MG63 (cell line): ENCODE measurements around the gene HNRNPC. TPM values are rescaled to one million over a fixed set of nuclear protein-coding genes. Genes with fewer than 3 reads are reported as not detected.
"Not testable (repeated sequence)": the region's sequence is repeated elsewhere in the genome, so short reads cannot be mapped to it uniquely, and the experiment has no call there.

ENCODE experiments used
- DNase-seq: peaks from one replicate; pipeline ENCODE4 v3.0.0-alpha.2; 2020
- H3K27me3 ChIP-seq: fragments of 250-450 bp; sonication (Bioruptor Pico); 2 replicates; pipeline ENCODE4 v1.5.1; 2020; ENCODE audit warnings: mild to moderate bottlenecking, moderate library complexity
- H3K36me3 ChIP-seq: fragments of 250-450 bp; sonication (Bioruptor Pico); 2 replicates; pipeline ENCODE4 v1.5.1; 2020; ENCODE audit warnings: mild to moderate bottlenecking, moderate library complexity
- H3K4me3 ChIP-seq: fragments of 250-450 bp; sonication (Bioruptor Pico); 2 replicates; pipeline ENCODE4 v1.5.1; 2020; ENCODE audit warnings: mild to moderate bottlenecking, moderate library complexity
- H3K9me3 ChIP-seq: fragments of 250-450 bp; sonication (Bioruptor Pico); 2 replicates; pipeline ENCODE4 v1.5.1; 2020; ENCODE audit warnings: mild to moderate bottlenecking, moderate library complexity
- total RNA-seq: library from RNA; depleted of rRNA; stranded (reverse); fragments of >200 nt; shearing (Covaris generic); gene quantifications from 2 replicates; pipeline ENCODE4 v1.2.3, GENCODE V29; 2014; ENCODE audit warnings: low replicate concordance

Gene HNRNPC
- total RNA-seq, 1 experiment from 2014 or later, result 994 TPM

DNA sequence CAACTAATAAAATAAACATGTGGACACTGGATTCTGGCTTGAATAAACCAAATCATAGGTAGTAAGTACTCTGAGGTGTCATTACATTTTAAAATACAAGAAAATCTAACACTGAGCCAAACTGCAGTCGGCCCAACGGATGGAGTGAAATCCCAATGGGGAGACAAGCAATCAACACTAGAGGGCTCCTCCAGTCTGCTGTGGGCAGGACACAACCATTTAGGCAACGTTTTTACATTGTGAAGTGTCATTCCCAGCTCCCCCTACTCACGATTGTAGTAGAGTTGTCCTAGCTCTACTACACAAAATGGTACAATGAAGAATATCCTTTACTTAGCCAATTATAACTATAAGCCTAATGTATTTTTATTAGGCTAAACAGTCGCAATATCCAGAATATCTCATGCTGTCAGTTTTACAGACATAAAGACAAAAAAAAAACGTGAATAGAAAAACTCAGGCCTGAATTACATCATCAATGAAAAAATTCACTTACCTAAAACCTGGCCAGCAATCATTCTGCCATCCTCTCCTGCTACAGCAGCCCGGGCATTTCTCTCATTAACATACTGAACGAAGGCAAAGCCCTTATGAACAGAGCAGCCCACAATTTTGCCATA is 35.7 kb downstream of the HNRNPC start:
- Histone ChIP-seq H3K27me3 (no peaks in the 10 kb centered on the region), H3K4me3 (no peak overlapping the region), H3K36me3 (peaks cover 91% of the 10 kb centered on the region), H3K9me3 (no peaks in the 10 kb centered on the region)
- no peak for DNase-seq

- Histone ChIP-seq H3K9me3 (no peaks in the 10 kb centered on the region), H3K4me3 (no peak overlapping the region), H3K27me3 (no peaks in the 10 kb centered on the region), H3K36me3 (peaks cover 83% of the 10 kb centered on the region)
- DNase-seq, result no peak
Observed at GRCh38 chr14:21231020-21231652, 38.1 kb downstream of the HNRNPC start.

GRCh38 chr14:21229821-21230220 is 39.4 kb downstream of the HNRNPC start:
- no peak for DNase-seq
- Histone ChIP-seq H3K4me3 (no peak overlapping the region), H3K27me3 (no peaks in the 10 kb centered on the region), H3K36me3 (peaks cover 77% of the 10 kb centered on the region), H3K9me3 (no peaks in the 10 kb centered on the region)

DNA sequence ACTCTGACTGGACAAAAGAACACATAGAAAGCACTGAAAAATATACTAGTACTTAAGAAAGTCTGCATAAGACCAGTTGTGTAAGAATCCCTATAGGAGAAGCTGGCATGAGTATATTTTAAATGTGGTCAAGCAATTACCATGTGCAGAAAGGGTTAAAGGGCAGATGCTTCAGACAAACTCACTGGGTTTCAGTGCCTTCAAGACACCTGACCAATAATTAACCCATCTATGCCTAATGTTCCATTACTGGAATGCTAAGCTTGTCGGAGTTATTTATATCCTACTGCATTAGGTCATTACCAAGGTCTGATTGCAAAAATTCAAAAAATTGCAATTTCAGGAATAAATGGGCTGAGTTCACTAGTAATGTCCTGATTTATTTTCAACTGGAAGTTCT is 41.3 kb downstream of the HNRNPC start:
- no peak for DNase-seq
- Histone ChIP-seq H3K4me3 (no peak overlapping the region), H3K9me3 (no peaks in the 10 kb centered on the region), H3K27me3 (no peaks in the 10 kb centered on the region), H3K36me3 (peaks cover 78% of the 10 kb centered on the region)

DNA sequence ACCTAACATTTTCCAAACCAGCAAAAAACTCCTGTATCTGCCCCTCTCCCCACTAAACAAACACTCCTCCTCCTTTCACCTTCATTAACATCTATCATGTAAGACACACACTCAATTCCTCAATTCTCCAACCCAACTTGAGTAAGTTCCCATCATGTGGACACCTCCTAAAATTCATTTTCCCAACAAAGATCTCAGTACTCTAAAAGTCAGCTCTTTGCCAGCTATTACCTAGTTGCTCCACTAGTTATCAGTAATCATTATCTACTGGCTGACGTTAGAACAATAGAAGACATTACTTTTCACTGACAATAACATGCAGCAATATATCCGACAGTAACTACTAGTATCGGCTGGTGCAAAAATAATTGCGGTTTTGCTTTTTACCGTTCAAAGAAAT is 42.1 kb downstream of the HNRNPC start:
- no peak for DNase-seq
- Histone ChIP-seq H3K27me3 (no peaks in the 10 kb centered on the region), H3K9me3 (no peaks in the 10 kb centered on the region), H3K4me3 (no peak overlapping the region), H3K36me3 (peaks cover 79% of the 10 kb centered on the region)

- H3K4me3 ChIP-seq, result no peak overlapping the region
- H3K27me3 ChIP-seq, result no peaks in the 10 kb centered on the region
- no peaks in the 10 kb centered on the region for H3K9me3 ChIP-seq
- peaks cover 75% of the 10 kb centered on the region for H3K36me3 ChIP-seq
- no peak for DNase-seq
Observed at GRCh38 chr14:21226467-21226866, 42.8 kb downstream of the HNRNPC start.

DNA sequence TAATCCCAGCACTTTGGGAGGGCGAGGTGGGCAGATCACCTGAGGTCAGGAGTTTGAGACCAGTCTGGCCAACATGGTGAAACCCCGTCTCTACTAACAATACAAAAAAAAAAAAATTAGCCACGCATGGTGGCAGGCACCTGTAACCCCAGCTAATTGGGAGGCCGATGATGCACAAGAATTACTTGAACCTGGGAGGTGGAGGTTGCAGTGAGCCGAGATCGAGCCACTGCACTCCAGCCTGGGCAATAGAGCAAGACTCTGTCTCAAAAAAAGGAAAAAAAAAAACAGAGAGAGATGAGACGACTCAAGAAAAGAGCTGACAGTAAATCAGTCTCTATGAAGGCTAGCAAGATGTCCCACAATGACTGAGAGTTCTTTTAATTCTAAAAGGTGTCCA is 44.1 kb downstream of the HNRNPC start:
- not testable (repeated sequence) for DNase-seq, H3K4me3 ChIP-seq, H3K27me3 ChIP-seq, H3K9me3 ChIP-seq
- peaks cover 77% of the 10 kb centered on the region for H3K36me3 ChIP-seq

DNA sequence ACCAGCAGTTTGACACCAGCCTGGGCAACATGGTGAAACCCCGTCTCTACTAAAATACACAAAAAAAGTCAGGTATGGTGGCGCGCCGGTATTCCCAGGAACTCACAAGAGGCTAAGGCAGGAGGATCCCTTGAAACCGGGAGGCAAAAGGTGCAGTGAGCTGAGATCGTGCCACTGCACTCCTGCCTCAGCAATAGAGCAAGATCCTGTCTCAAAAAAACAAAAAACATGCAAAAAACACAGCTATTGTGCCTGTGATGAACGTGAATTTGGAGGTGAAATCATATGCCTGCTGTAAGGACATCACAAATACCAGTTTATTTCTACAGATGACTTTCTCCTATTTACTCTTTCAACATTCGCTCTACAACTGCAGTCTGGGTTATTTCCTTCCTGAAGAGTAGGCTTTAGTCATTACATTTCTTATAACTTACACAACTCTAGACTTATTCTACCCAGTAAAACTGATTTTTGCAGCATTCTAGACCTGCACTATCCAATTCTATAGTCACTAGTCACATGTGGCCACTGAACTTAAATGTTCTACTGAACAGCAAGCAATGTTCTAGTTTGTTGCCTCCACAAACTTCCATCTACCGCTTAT is 48.3 kb downstream of the HNRNPC start:
- Histone ChIP-seq H3K27me3 (no peaks in the 10 kb centered on the region), H3K9me3 (no peaks in the 10 kb centered on the region), H3K4me3 (no peak overlapping the region), H3K36me3 (peaks cover 78% of the 10 kb centered on the region)
- DNase-seq, result no peak

GRCh38 chr14:21219561-21220111 is 49.6 kb downstream of the HNRNPC start:
- DNase-seq, result no peak
- H3K36me3 ChIP-seq, result peaks cover 78% of the 10 kb centered on the region
- no peaks in the 10 kb centered on the region for H3K27me3 ChIP-seq
- no peaks in the 10 kb centered on the region for H3K9me3 ChIP-seq
- H3K4me3 ChIP-seq, result no peak overlapping the region

DNA sequence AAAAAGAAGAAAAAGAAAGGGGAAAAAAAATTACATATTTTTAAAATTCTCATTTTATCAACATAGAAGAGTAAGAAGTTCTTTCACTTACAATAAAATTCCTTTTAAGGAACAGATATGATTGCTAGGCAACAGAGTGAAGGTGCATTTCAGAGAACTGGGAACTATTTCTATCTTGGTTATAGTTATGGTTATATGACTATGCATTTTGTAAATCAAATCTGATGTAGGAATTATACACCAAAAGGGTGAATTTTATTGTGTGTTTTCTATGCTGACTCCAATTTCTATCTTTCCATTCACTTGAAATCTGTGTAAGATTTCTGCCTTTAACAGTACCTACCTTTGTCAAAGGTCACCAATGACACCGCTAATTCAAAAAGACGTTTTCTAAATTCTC is 50.1 kb downstream of the HNRNPC start:
- Histone ChIP-seq H3K36me3 (peaks cover 78% of the 10 kb centered on the region), H3K27me3 (no peaks in the 10 kb centered on the region), H3K9me3 (no peaks in the 10 kb centered on the region), H3K4me3 (no peak overlapping the region)
- DNase-seq, result no peak

GRCh38 chr14:21215879-21216251 is 53.4 kb downstream of the HNRNPC start:
- Histone ChIP-seq H3K4me3 (no peak overlapping the region), H3K9me3 (no peaks in the 10 kb centered on the region), H3K36me3 (peaks cover 76% of the 10 kb centered on the region), H3K27me3 (no peaks in the 10 kb centered on the region)
- DNase-seq, result no peak

GRCh38 chr14:21215130-21215878 is 53.9 kb downstream of the HNRNPC start:
- Histone ChIP-seq H3K4me3 (no peak overlapping the region), H3K9me3 (no peaks in the 10 kb centered on the region), H3K36me3 (peaks cover 71% of the 10 kb centered on the region), H3K27me3 (no peaks in the 10 kb centered on the region)
- DNase-seq, result no peak

DNA sequence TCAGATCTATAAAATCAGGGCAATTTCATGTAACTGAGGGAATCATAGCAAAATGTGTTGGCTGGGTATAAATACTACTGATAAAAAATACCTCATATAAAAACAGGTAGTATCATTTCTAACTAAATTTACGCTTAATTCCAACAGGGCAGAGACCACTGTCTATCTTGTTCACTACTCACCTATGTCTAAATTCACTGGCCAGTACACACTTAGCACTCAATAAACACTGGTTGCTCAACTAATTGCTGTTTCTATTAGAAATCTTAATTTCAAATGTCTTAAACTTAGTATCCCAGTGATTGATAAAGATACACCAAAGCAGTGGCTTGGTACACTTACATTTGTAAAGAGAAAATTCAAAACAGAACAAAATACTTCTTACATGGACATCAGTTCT is 55.6 kb downstream of the HNRNPC start:
- Histone ChIP-seq H3K4me3 (no peak overlapping the region), H3K9me3 (no peaks in the 10 kb centered on the region), H3K27me3 (no peaks in the 10 kb centered on the region), H3K36me3 (peaks cover 76% of the 10 kb centered on the region)
- no peak for DNase-seq

- H3K27me3 ChIP-seq, DNase-seq, H3K4me3 ChIP-seq, H3K9me3 ChIP-seq: not testable (repeated sequence)
- peaks cover 82% of the 10 kb centered on the region for H3K36me3 ChIP-seq
Observed at GRCh38 chr14:21212824-21213223, 56.4 kb downstream of the HNRNPC start.

DNA sequence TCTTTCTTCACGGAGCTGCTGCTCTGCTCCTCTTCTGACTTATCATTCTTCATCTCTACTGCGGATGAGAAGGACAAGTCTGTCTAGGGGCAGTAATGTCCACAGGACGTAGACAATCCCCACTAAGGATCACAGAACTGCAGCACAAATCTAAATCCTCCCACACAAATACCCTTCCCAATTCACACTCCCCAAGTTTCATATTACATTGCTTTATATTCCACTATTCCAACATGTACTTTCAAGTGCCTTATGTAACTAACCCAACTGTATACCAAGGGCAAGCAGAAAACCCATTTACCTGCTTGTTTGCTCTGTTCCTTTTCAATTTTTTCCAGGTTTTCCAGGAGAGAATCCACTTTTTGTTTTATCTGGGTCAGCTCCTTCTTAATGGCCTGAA is 57.7 kb downstream of the HNRNPC start:
- Histone ChIP-seq H3K27me3 (no peaks in the 10 kb centered on the region), H3K36me3 (peaks cover 84% of the 10 kb centered on the region), H3K9me3 (no peaks in the 10 kb centered on the region), H3K4me3 (no peak overlapping the region)
- no peak for DNase-seq

- no peaks in the 10 kb centered on the region for H3K9me3 ChIP-seq
- peaks cover 88% of the 10 kb centered on the region for H3K36me3 ChIP-seq
- no peak for DNase-seq
- no peak overlapping the region for H3K4me3 ChIP-seq
- no peaks in the 10 kb centered on the region for H3K27me3 ChIP-seq
Observed at GRCh38 chr14:21210023-21210422, 59.2 kb downstream of the HNRNPC start.

DNA sequence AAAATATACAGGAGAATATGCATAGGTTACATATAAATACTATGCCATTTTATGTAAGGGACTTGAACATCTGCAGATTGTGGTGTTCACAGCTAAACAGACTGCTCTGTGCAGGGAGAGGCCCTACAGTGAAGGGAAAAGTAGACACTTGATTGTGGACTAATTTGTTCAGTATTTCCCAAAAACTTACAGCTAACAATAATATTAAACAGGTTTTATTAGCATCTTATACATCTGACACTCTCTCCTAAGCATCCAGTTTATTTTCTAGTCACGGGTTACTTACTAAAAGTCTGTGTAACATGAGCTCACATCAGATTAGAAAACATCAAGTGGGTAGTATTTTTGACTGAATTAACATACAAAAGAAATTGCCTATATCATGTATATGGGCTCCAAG is 60.1 kb downstream of the HNRNPC start:
- DNase-seq, result no peak
- H3K4me3 ChIP-seq, result no peak overlapping the region
- H3K27me3 ChIP-seq, result no peaks in the 10 kb centered on the region
- H3K36me3 ChIP-seq, result peaks cover 88% of the 10 kb centered on the region
- no peaks in the 10 kb centered on the region for H3K9me3 ChIP-seq
